NB4 (cell line): ENCODE measurements around the gene RGS6.

Experiments
- CTCF ChIP-seq: IDR thresholded peaks from one replicate; pipeline ENCODE4 v1.5.1; 2012; ENCODE audit warnings: low read depth, low read length
- MAX ChIP-seq: IDR thresholded peaks from 2 replicates; pipeline ENCODE4 v1.6.1; 2011; ENCODE audit warnings: low read depth, low read length
- POLR2A ChIP-seq: IDR thresholded peaks from 2 replicates; pipeline ENCODE4 v1.6.1; 2011; ENCODE audit warnings: mild to moderate bottlenecking; ENCODE audit not compliant: insufficient read length; ENCODE audit errors: extremely low read depth

GRCh38 chr14:72236629-72237028 is 304.4 kb downstream of the RGS6 start:
- TF ChIP-seq CTCF (no peak), MAX (no peak), POLR2A (no peak)
